Caco-2 (cell line): ENCODE results near the gene FGFR3. TPM values are rescaled to one million over a fixed set of nuclear protein-coding genes. Genes with fewer than 3 reads are reported as not detected.

Experiments
- BruUV-seq: library from RNA; stranded (reverse); fragments of 400-500 nt; replicated peaks from 2 replicates; lab custom pipeline; 2021; lab: Mats Ljungman, UMichigan
- CTCF ChIA-PET: fragments of 300-600 bp; sonication (Branson Sonifier 250); formaldehyde crosslinking; loops from one replicate; lab custom pipeline; 2022; ENCODE audit warnings: antibody characterized with exemption; lab: Charles Lee
- POLR2A ChIA-PET: fragments of 300-600 bp; sonication (Branson Sonifier 250); formaldehyde crosslinking; loops from one replicate; lab custom pipeline; 2022; ENCODE audit warnings: antibody characterized with exemption; lab: Charles Lee
- DNase-seq, 2 experiments: peaks; one replicate each; pipeline versions ENCODE4 v3.0.0 to v3.0.0-alpha.2; 2020 to 2022
- H3K27me3 ChIP-seq: replicated peaks from 2 replicates; pipeline ENCODE4 v1.6.0; 2011; ENCODE audit warnings: low read length; ENCODE audit not compliant: control insufficient read depth, insufficient read depth
- H3K36me3 ChIP-seq: 2 replicates; pipeline ENCODE4 v1.5.1; 2011; ENCODE audit warnings: low read length; ENCODE audit not compliant: control insufficient read depth, insufficient read depth
- H3K4me1 ChIP-seq: fragments of 250-450 bp; sonication (Bioruptor Pico); 2 replicates; pipeline ENCODE4 v1.5.1; 2020; ENCODE audit warnings: mild to moderate bottlenecking
- H3K4me3 ChIP-seq: 2 replicates; pipeline ENCODE4 v1.5.1; 2011; ENCODE audit warnings: low read depth, mild to moderate bottlenecking, control low read depth, low read length
- H3K9me3 ChIP-seq: fragments of 250-450 bp; sonication (Bioruptor Pico); 2 replicates; pipeline ENCODE4 v1.5.1; 2020; ENCODE audit warnings: mild to moderate bottlenecking, moderate library complexity
- H3K27ac Mint-ChIP-seq: one replicate; pipeline ENCODE4 v1.8.0; 2022; ENCODE audit warnings: mixed read lengths; ENCODE audit not compliant: unreplicated experiment
- H3K27me3 Mint-ChIP-seq: one replicate; pipeline ENCODE4 v1.8.0; 2022; ENCODE audit warnings: mixed read lengths; ENCODE audit not compliant: insufficient read depth, unreplicated experiment
- H3K36me3 Mint-ChIP-seq: one replicate; pipeline ENCODE4 v1.8.0; 2022; ENCODE audit warnings: mild to moderate bottlenecking, mixed read lengths; ENCODE audit not compliant: insufficient read depth, unreplicated experiment
- H3K4me1 Mint-ChIP-seq: one replicate; pipeline ENCODE4 v1.8.0; 2022; ENCODE audit warnings: low read depth, mixed read lengths; ENCODE audit not compliant: unreplicated experiment
- H3K4me3 Mint-ChIP-seq: one replicate; pipeline ENCODE4 v1.8.0; 2022; ENCODE audit warnings: mild to moderate bottlenecking, moderate library complexity, mixed read lengths; ENCODE audit not compliant: unreplicated experiment
- H3K9me3 Mint-ChIP-seq: one replicate; pipeline ENCODE4 v1.8.0; 2022; ENCODE audit warnings: mixed read lengths; ENCODE audit not compliant: unreplicated experiment
- intact Hi-C: fragments of 100-400 bp; cut with micrococcal nuclease; formaldehyde crosslinking; loops from one replicate; pipeline ENCODE4 v1.10.0; 2022; ENCODE audit not compliant: unreplicated experiment
- total RNA-seq: library from RNA; stranded (reverse); gene quantifications from 2 replicates; pipeline ENCODE4 v1.2.3, GENCODE V29; 2022
- TF ChIP-seq, protein P1 (sequence below), 2 experiments: fragments of 200-600 bp in 1 of 2; IDR thresholded peaks; 1 replicate in 1 of 2; 2 replicates in 1 of 2; pipeline versions ENCODE4 v1.5.1 to v1.8.0; 2011 to 2022; ENCODE audit warnings: antibody characterized with exemption in 1 of 2, control low read depth in 1 of 2, inconsistent platforms in 1 of 2, low read depth in 1 of 2, low read length in 1 of 2, mild to moderate bottlenecking in 1 of 2, moderate library complexity in 1 of 2; ENCODE audit not compliant: insufficient read depth in 1 of 2, severe bottlenecking in 1 of 2, unreplicated experiment in 1 of 2

FGFR3 gene
- total RNA-seq, 1 experiment from 2014 or later, result 132 TPM

DNA sequence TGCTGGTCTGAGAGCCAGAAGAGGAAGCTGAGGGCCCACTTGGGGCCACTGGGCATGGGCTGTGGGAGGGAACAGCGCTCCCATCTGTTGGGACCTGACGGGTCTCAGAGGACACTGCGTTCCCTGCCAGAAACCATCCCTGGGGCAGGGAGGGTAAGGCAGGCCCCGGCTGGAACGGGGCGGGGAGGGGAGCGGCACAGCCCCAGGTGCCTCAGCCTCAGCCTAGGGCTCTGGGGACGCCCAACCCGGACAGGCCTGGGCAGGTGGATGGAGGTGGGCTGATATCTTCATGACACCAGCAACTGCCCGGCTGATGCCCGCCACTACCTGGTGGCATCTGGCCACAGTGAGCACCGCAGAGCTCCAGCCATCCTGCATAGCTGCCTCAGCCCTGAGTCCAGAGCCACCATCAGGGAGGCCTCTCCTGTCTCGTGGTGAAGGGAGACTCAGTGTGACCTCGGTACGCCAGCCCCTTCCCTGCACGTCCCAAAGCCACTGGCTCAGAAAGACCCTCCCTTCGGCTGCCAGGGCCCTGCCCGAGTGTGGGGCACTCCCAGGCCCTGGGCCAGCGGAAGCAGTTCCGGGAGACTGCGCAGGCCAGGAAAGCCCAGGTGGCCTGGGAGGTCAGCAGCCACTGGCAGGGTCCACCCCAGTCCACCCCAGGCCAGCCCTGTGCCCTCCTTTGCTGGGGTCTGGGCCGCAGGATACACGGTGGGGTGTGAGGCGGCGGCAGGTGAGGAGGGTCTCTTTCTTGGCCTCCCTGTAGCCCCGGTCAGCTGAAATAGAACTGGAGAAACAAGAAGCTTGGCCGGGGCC, 34.6 kb upstream of the FGFR3 start:
- Histone ChIP-seq H3K36me3 (no peaks in the 10 kb centered on the region), H3K4me3 (no peak overlapping the region), H3K4me1 (peaks cover 13% of the 10 kb centered on the region; the same call in 1 of the 2 replicates), H3K9me3 (no peaks in the 10 kb centered on the region), H3K27me3 (no peaks in the 10 kb centered on the region)
- no peak overlapping the region for H3K4me3 Mint-ChIP-seq
- H3K9me3 Mint-ChIP-seq, result no peaks in the 10 kb centered on the region
- ChIA-PET POLR2A (interaction anchor here (0.6 kb wide), 1 partner anchor 142 kb away, joined by 5 read pairs; no protein-coding TSS in a partner anchor), CTCF (interaction anchor here (0.7 to 1.8 kb wide), 3 partner anchors 9 to 146 kb away, joined by 3 to 9 read pairs (median 4); no protein-coding TSS in a partner anchor)
- no peak for DNase-seq
- intact Hi-C loops, result no loop called here
- no TSS peak for BruUV-seq
- TF ChIP-seq, protein P1, sequence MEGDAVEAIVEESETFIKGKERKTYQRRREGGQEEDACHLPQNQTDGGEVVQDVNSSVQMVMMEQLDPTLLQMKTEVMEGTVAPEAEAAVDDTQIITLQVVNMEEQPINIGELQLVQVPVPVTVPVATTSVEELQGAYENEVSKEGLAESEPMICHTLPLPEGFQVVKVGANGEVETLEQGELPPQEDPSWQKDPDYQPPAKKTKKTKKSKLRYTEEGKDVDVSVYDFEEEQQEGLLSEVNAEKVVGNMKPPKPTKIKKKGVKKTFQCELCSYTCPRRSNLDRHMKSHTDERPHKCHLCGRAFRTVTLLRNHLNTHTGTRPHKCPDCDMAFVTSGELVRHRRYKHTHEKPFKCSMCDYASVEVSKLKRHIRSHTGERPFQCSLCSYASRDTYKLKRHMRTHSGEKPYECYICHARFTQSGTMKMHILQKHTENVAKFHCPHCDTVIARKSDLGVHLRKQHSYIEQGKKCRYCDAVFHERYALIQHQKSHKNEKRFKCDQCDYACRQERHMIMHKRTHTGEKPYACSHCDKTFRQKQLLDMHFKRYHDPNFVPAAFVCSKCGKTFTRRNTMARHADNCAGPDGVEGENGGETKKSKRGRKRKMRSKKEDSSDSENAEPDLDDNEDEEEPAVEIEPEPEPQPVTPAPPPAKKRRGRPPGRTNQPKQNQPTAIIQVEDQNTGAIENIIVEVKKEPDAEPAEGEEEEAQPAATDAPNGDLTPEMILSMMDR (IDR thresholded peaks at IDR 0.05; ENCODE audit: insufficient read depth in 1 of 2, low read depth in 1 of 2, low read length in 1 of 2, severe bottlenecking in 1 of 2, unreplicated experiment in 1 of 2), result no peak
- H3K27ac Mint-ChIP-seq, result no peak overlapping the region
- no peaks in the 10 kb centered on the region for H3K27me3 Mint-ChIP-seq
- H3K36me3 Mint-ChIP-seq, result no peaks in the 10 kb centered on the region
- no peaks in the 10 kb centered on the region for H3K4me1 Mint-ChIP-seq

DNA sequence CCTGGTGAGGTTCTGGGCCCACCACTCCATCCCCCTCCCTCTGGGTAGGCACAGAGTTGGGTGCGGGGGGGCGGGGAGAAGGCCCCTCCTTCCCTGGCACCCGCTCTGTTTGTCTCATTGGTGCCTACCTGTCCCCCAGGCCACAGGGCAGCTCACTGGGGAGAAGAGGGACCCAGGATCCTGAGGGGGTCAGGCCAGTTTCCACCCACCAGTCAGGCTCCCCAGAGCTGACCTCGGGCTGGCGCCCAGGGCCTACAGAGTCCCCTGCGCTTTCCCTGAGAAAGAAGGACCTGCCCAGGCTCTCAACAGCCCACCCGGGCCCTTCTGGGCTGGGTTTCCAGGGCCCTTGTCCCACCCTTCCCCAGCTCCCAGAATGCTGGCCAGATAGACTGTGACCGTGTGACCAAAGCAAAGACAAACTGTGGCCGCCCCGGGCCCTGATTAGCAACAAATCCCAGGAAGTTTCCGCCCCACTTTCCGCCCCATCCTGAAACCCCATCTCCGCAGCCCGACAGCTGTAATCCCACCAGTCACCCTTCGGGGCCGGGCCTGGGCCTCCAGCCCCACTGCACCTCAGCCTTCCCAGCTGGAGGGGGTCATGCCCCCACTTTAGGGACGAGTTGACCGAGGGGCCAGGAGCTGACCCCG, 33.8 kb upstream of the FGFR3 start:
- Mint-ChIP-seq H3K36me3 (no peaks in the 10 kb centered on the region), H3K27ac (peak overlapping the region; percentile 23), H3K27me3 (no peaks in the 10 kb centered on the region), H3K4me3 (no peak overlapping the region), H3K9me3 (no peaks in the 10 kb centered on the region), H3K4me1 (no peaks in the 10 kb centered on the region)
- Histone ChIP-seq H3K36me3 (no peaks in the 10 kb centered on the region), H3K4me3 (no peak overlapping the region), H3K4me1 (peaks cover 13% of the 10 kb centered on the region; the same call in 1 of the 2 replicates), H3K27me3 (no peaks in the 10 kb centered on the region), H3K9me3 (no peaks in the 10 kb centered on the region)
- no TSS peak for BruUV-seq
- no peak for DNase-seq
- ChIA-PET CTCF (interaction anchor here (0.6 to 1.8 kb wide), 4 partner anchors 8 to 1250 kb away, joined by 3 to 9 read pairs (median 4); no protein-coding TSS in a partner anchor), POLR2A (no interaction called here)
- intact Hi-C loops, result no loop called here
- TF ChIP-seq, protein P1 (IDR thresholded peaks at IDR 0.05; ENCODE audit: insufficient read depth in 1 of 2, low read depth in 1 of 2, low read length in 1 of 2, severe bottlenecking in 1 of 2, unreplicated experiment in 1 of 2), result no peak

DNA sequence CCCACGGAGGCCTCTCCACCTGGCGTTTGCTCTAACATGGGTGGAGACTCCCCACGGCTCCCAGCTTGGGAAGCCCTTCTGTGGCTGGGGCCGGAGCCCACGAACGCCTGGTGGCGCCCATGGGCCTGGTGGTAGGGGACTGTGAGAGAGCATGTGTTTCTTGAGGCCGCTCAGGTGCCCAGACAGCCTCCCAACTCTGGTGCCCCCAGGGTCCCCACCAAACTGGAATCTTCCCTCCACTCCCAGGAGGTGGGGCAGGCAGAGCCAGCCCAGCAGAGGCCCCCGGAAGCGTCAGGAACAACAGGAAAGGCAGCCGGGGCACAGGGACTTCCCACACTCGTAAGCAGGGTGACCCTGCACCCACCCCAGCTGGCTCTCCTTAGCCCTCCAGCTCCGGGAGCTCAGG, 33.3 kb upstream of the FGFR3 start:
- Mint-ChIP-seq H3K27me3 (no peaks in the 10 kb centered on the region), H3K4me1 (no peaks in the 10 kb centered on the region), H3K27ac (peak overlapping the region; percentile 23), H3K36me3 (no peaks in the 10 kb centered on the region), H3K4me3 (no peak overlapping the region), H3K9me3 (no peaks in the 10 kb centered on the region)
- TF ChIP-seq, protein P1 (IDR thresholded peaks at IDR 0.05; ENCODE audit: insufficient read depth in 1 of 2, low read depth in 1 of 2, low read length in 1 of 2, severe bottlenecking in 1 of 2, unreplicated experiment in 1 of 2), result no peak
- Histone ChIP-seq H3K27me3 (no peaks in the 10 kb centered on the region), H3K4me3 (no peak overlapping the region), H3K4me1 (peaks cover 13% of the 10 kb centered on the region; the same call in 1 of the 2 replicates), H3K36me3 (no peaks in the 10 kb centered on the region), H3K9me3 (no peaks in the 10 kb centered on the region)
- no TSS peak for BruUV-seq
- intact Hi-C loops, result no loop called here
- POLR2A ChIA-PET, result no interaction called here
- CTCF ChIA-PET, result interaction anchor here (0.6 to 1.8 kb wide), 3 partner anchors 8 to 1250 kb away, joined by 3 to 9 read pairs (median 5); no protein-coding TSS in a partner anchor
- DNase-seq, result no peak
